H9 (cell line): ENCODE results near the gene AKIRIN2. TPM values are rescaled to one million over a fixed set of nuclear protein-coding genes. Genes with fewer than 3 reads are reported as not detected.

ENCODE experiments used
- DNase-seq: peaks from one replicate; pipeline ENCODE4 v3.0.0-alpha.2; 2017
- H2AFZ ChIP-seq: one replicate; pipeline ENCODE4 v1.6.1; 2013; ENCODE audit warnings: mild to moderate bottlenecking, low read length, control low read depth, moderate library complexity
- H2AK5ac ChIP-seq: 2 replicates; pipeline ENCODE4 v1.6.1; 2013; ENCODE audit warnings: low read length, control low read depth, mixed read lengths; ENCODE audit not compliant: insufficient read length
- H2BK120ac ChIP-seq: one replicate; pipeline ENCODE4 v1.6.1; 2013; ENCODE audit warnings: low read depth, mild to moderate bottlenecking, low read length, control low read depth, inconsistent platforms; ENCODE audit not compliant: poor library complexity, severe bottlenecking
- H2BK12ac ChIP-seq: 2 replicates; pipeline ENCODE4 v1.6.1; 2013; ENCODE audit warnings: low read length, control low read depth, mixed read lengths, low read depth; ENCODE audit not compliant: insufficient read length
- H2BK15ac ChIP-seq: 2 replicates; pipeline ENCODE4 v1.6.1; 2013; ENCODE audit warnings: low read depth, low read length, control low read depth
- H2BK20ac ChIP-seq: one replicate; pipeline ENCODE4 v1.6.1; 2013; ENCODE audit warnings: low read depth, mild to moderate bottlenecking, low read length, control low read depth, inconsistent platforms; ENCODE audit not compliant: poor library complexity, severe bottlenecking
- H2BK5ac ChIP-seq: 2 replicates; pipeline ENCODE4 v1.6.1; 2013; ENCODE audit warnings: low read length, control low read depth, mixed read lengths; ENCODE audit not compliant: insufficient read length
- H3K14ac ChIP-seq: 2 replicates; pipeline ENCODE4 v1.6.1; 2013; ENCODE audit warnings: low read length, control low read depth; ENCODE audit not compliant: insufficient read depth
- H3K18ac ChIP-seq: 2 replicates; pipeline ENCODE4 v1.6.1; 2013; ENCODE audit warnings: low read depth, mild to moderate bottlenecking, mixed read lengths, low read length, control low read depth; ENCODE audit not compliant: insufficient read length
- H3K23ac ChIP-seq: 2 replicates; pipeline ENCODE4 v1.6.1; 2013; ENCODE audit warnings: low read length, control low read depth, mixed read lengths, low read depth; ENCODE audit not compliant: insufficient read length
- H3K23me2 ChIP-seq: 2 replicates; pipeline ENCODE4 v1.6.1; 2013; ENCODE audit warnings: low read depth, mild to moderate bottlenecking, mixed read lengths, low read length, control low read depth; ENCODE audit not compliant: insufficient read length, poor library complexity, severe bottlenecking
- H3K27ac ChIP-seq: 2 replicates; pipeline ENCODE4 v1.5.1; 2013; ENCODE audit warnings: low read length, control low read depth, mixed read lengths, low read depth; ENCODE audit not compliant: insufficient read length
- H3K27me3 ChIP-seq: 2 replicates; pipeline ENCODE4 v1.6.1; 2013; ENCODE audit warnings: low read length, control low read depth, inconsistent platforms; ENCODE audit not compliant: insufficient read depth
- H3K4ac ChIP-seq: 2 replicates; pipeline ENCODE4 v1.6.1; 2013; ENCODE audit warnings: low read depth, mild to moderate bottlenecking, control low read depth, inconsistent platforms, low read length, moderate library complexity
- H3K4me1 ChIP-seq: 2 replicates; pipeline ENCODE4 v1.6.1; 2013; ENCODE audit warnings: low read length, control low read depth, inconsistent platforms; ENCODE audit not compliant: insufficient read depth
- H3K4me2 ChIP-seq: 2 replicates; pipeline ENCODE4 v1.6.1; 2013; ENCODE audit warnings: low read length, control low read depth, mixed read lengths; ENCODE audit not compliant: insufficient read length, insufficient read depth
- H3K56ac ChIP-seq: 2 replicates; pipeline ENCODE4 v1.6.1; 2013; ENCODE audit warnings: low read depth, mild to moderate bottlenecking, mixed read lengths, low read length, control low read depth; ENCODE audit not compliant: insufficient read length
- H3K79me1 ChIP-seq: 2 replicates; pipeline ENCODE4 v1.6.1; 2013; ENCODE audit warnings: low read depth, mild to moderate bottlenecking, moderate library complexity, low read length, control low read depth, inconsistent platforms; ENCODE audit not compliant: insufficient read depth, poor library complexity, severe bottlenecking
- H3K79me2 ChIP-seq: 2 replicates; pipeline ENCODE4 v1.6.1; 2013; ENCODE audit warnings: low read length, control low read depth, inconsistent platforms; ENCODE audit not compliant: insufficient read depth
- H3K9ac ChIP-seq: 2 replicates; pipeline ENCODE4 v1.6.1; 2013; ENCODE audit warnings: low read length, control low read depth, mixed read lengths; ENCODE audit not compliant: insufficient read length; ENCODE audit errors: extremely low read depth
- H3K9me3 ChIP-seq: one replicate; pipeline ENCODE4 v1.6.1; 2013; ENCODE audit warnings: low read depth, low read length, inconsistent platforms; ENCODE audit not compliant: control insufficient read depth
- H3T11ph ChIP-seq: one replicate; pipeline ENCODE4 v1.6.1; 2013; ENCODE audit warnings: mild to moderate bottlenecking, low read length, control low read depth, inconsistent platforms
- H4K20me1 ChIP-seq: one replicate; pipeline ENCODE4 v1.6.1; 2013; ENCODE audit not compliant: control insufficient read depth, insufficient read length, insufficient read depth
- H4K5ac ChIP-seq: 2 replicates; pipeline ENCODE4 v1.6.1; 2013; ENCODE audit warnings: low read depth, mild to moderate bottlenecking, mixed read lengths, low read length, control low read depth; ENCODE audit not compliant: insufficient read length
- H4K8ac ChIP-seq: replicated peaks from 2 replicates; pipeline ENCODE4 v1.6.1; 2013; ENCODE audit warnings: low read length, control low read depth, mixed read lengths, low read depth; ENCODE audit not compliant: insufficient read length
- H4K91ac ChIP-seq: 2 replicates; pipeline ENCODE4 v1.6.1; 2013; ENCODE audit warnings: low read depth, mild to moderate bottlenecking, moderate library complexity, mixed read lengths, low read length, control low read depth; ENCODE audit not compliant: insufficient read length
- H3K27ac Mint-ChIP-seq, 3 experiments: 2 replicates in 2 of 3; 3 replicates in 1 of 3; pipeline ENCODE4 v1.8.0; 2020 to 2021; ENCODE audit warnings: mixed read lengths in 3 of 3, mild to moderate bottlenecking in 1 of 3, moderate library complexity in 1 of 3
- H3K27me3 Mint-ChIP-seq: 2 replicates; pipeline ENCODE4 v1.8.0; 2021; ENCODE audit warnings: low read depth, mild to moderate bottlenecking, moderate library complexity, mixed read lengths
- H3K36me3 Mint-ChIP-seq, 3 experiments: 2 replicates in 2 of 3; 3 replicates in 1 of 3; pipeline ENCODE4 v1.8.0; 2020 to 2021; ENCODE audit warnings: low read depth in 3 of 3, mixed read lengths in 3 of 3; ENCODE audit not compliant: insufficient read depth in 1 of 3
- H3K4me1 Mint-ChIP-seq, 2 experiments: 2 replicates each; pipeline ENCODE4 v1.8.0; 2020; ENCODE audit warnings: mixed read lengths in 2 of 2
- H3K4me3 Mint-ChIP-seq, 2 experiments: 2 replicates in 1 of 2; 3 replicates in 1 of 2; pipeline ENCODE4 v1.8.0; 2020 to 2021; ENCODE audit warnings: mild to moderate bottlenecking in 2 of 2, mixed read lengths in 2 of 2, moderate library complexity in 1 of 2
- H3K9me3 Mint-ChIP-seq, 2 experiments: 2 replicates in 1 of 2; 3 replicates in 1 of 2; pipeline ENCODE4 v1.8.0; 2020; ENCODE audit warnings: mild to moderate bottlenecking in 2 of 2, mixed read lengths in 2 of 2, moderate library complexity in 1 of 2
- CTCF ChIP-seq: fragments of 200-600 bp; sonication (generic); conservative IDR thresholded peaks from 3 replicates; pipeline ENCODE4 v1.8.0; 2021; ENCODE audit warnings: antibody characterized with exemption, mild to moderate bottlenecking
- total RNA-seq: library from RNA; stranded (reverse); gene quantifications from 2 replicates; pipeline ENCODE4 v1.2.1, GENCODE V29; 2021

AKIRIN2 gene
- total RNA-seq, 1 experiment from 2014 or later = 75.7 TPM

- H3K9ac ChIP-seq = no peak overlapping the region
- no peaks in the 10 kb centered on the region for H3K27me3 ChIP-seq
- no peak overlapping the region for H3K14ac ChIP-seq
- H2AFZ ChIP-seq = no peak overlapping the region
- no peak overlapping the region for H3K4me2 ChIP-seq
- no peak overlapping the region for H2BK5ac ChIP-seq
- H4K20me1 ChIP-seq = no peaks in the 10 kb centered on the region
- peaks cover 6 to 17% of the 10 kb centered on the region in 2 experiments; a peak in 2 of 4 replicates for H3K4me1 Mint-ChIP-seq
- no peak overlapping the region for H3K27ac ChIP-seq
- peaks cover 16 to 40% (median 37%) of the 10 kb centered on the region in 3 experiments for H3K36me3 Mint-ChIP-seq
- H3K9me3 ChIP-seq = no peaks in the 10 kb centered on the region
- TF ChIP-seq CTCF = no peak
- H2BK12ac ChIP-seq = no peak overlapping the region
- H3K4ac ChIP-seq = no peak overlapping the region
- peaks cover 12% of the 10 kb centered on the region for H3K79me1 ChIP-seq
- no peak overlapping the region for H4K5ac ChIP-seq
- DNase-seq = no peak
- H3K9me3 Mint-ChIP-seq = no peaks in the 10 kb centered on the region
- no peak overlapping the region for H2BK120ac ChIP-seq
- no peak overlapping the region for H3K23ac ChIP-seq
- no peaks in the 10 kb centered on the region for H3K4me1 ChIP-seq
- no peaks in the 10 kb centered on the region for H3K27me3 Mint-ChIP-seq
- no peak overlapping the region for H4K91ac ChIP-seq
- no peak overlapping the region for H3K27ac Mint-ChIP-seq
- H3K79me2 ChIP-seq = peaks cover 38% of the 10 kb centered on the region; the same call in 1 of the 2 replicates
- H4K8ac ChIP-seq = no peak overlapping the region
- no peak overlapping the region for H3T11ph ChIP-seq
- no peak overlapping the region for H3K18ac ChIP-seq
- H2BK20ac ChIP-seq = no peak overlapping the region
- no peak overlapping the region for H3K4me3 Mint-ChIP-seq
- H3K23me2 ChIP-seq = no peaks in the 10 kb centered on the region
- H2AK5ac ChIP-seq = no peak overlapping the region
- no peak overlapping the region for H3K56ac ChIP-seq
- no peak overlapping the region for H2BK15ac ChIP-seq
Measured at GRCh38 chr6:87682310-87682709, 19.7 kb downstream of the AKIRIN2 start.
